Heart right ventricle (tissue), 16 donors: ENCODE measurements around the gene TPP2. TPM values are rescaled to one million over a fixed set of nuclear protein-coding genes. Genes with fewer than 3 reads are reported as not detected.

ENCODE experiments used
- ATAC-seq, 8 donors: fragments of 200-7000 bp; cut with Tn5 transposase; one replicate each; pipeline ENCODE4 v1.9.1; 2020; ENCODE audit warnings: mild to moderate bottlenecking in 8 of 8, moderate library complexity in 8 of 8, moderate number of reproducible peaks in 1 of 8
- DNase-seq, 2 donors: peaks; one replicate each; pipeline ENCODE4 v3.0.0-alpha.2; 2020
- H3K27ac ChIP-seq, 10 donors: fragments of 200-600 bp; sonication (generic) in 2 of 10; one replicate each; pipeline versions ENCODE4 v1.5.0 to v1.8.0; 2020 to 2022; ENCODE audit warnings: mild to moderate bottlenecking in 3 of 10
- H3K27me3 ChIP-seq, 7 donors: fragments of 200-600 bp; one replicate each; pipeline ENCODE4 v1.8.0; 2021 to 2022; ENCODE audit warnings: mild to moderate bottlenecking in 2 of 7
- H3K36me3 ChIP-seq, 9 donors: fragments of 200-600 bp; sonication (generic) in 1 of 9; one replicate each; pipeline versions ENCODE4 v1.5.0 to v1.8.0; 2020 to 2022; ENCODE audit warnings: mild to moderate bottlenecking in 2 of 9
- H3K4me1 ChIP-seq, 9 donors: fragments of 200-600 bp; sonication (generic) in 1 of 9; one replicate each; pipeline versions ENCODE4 v1.5.0 to v1.8.0; 2020 to 2022; ENCODE audit warnings: mild to moderate bottlenecking in 4 of 9
- H3K4me3 ChIP-seq, 10 donors: fragments of 200-600 bp; sonication (generic) in 2 of 10; one replicate each; pipeline versions ENCODE4 v1.5.0 to v1.8.0; 2020 to 2022; ENCODE audit warnings: mild to moderate bottlenecking in 7 of 10, moderate library complexity in 2 of 10
- H3K9me3 ChIP-seq, 11 donors: fragments of 200-600 bp in 10 of 11; sonication (generic) in 2 of 11; one replicate each; pipeline versions ENCODE4 v1.5.0 to v1.8.0; 2013 to 2022; ENCODE audit warnings: mild to moderate bottlenecking in 2 of 11, control low read depth in 1 of 11, moderate library complexity in 1 of 11
- WGBS, 2 donors: extraction: QIAGEN DNeasy Blood & Tissue Kit; methylation state at CpG; one replicate each; pipeline ENCODE4 v1.1.7; 2013; ENCODE audit warnings: inconsistent platforms in 1 of 2; 5-methylcytosine and 5-hydroxymethylcytosine counted together
- intact Hi-C, 10 donors: fragments of 100-400 bp; cut with DNase I; formaldehyde crosslinking; loops; one replicate each; pipeline versions ENCODE4 v1.11.1 to v1.14.2; 2022
- polyA plus RNA-seq, 2 donors: library from polyadenylated mRNA; stranded (reverse); fragments of 200-250 nt; gene quantifications; one replicate each; pipeline ENCODE4 v1.2.3, GENCODE V29; 2013
- total RNA-seq, 10 donors: library from RNA; stranded (reverse); fragmentation: NEBNext Ultra II Directional in 3 of 10; extraction: Animal tissue kit (Norgen Biotek cat#: 25700) in 3 of 10; gene quantifications; one replicate each; pipeline versions ENCODE4 v1.2.1 to v1.2.4, GENCODE V29; 2021 to 2023
- TF ChIP-seq, protein P1 (sequence below), 9 donors: fragments of 200-600 bp; sonication (generic) in 2 of 9; IDR thresholded peaks; one replicate each; pipeline versions ENCODE4 v1.5.0 to v1.8.0; 2021 to 2022; ENCODE audit warnings: antibody characterized with exemption in 9 of 9, mild to moderate bottlenecking in 5 of 9, moderate library complexity in 1 of 9
- donor health status: Arrhythmogenic right ventricular cardiomyopathy.
- donor health status: ischemic (EF 13 %, LVEDD 7.1; RV severe dilation, severe dysfunction).
- donor health status: healthy with polysubstance abuse.
- donor health status: DM: no; HTN: yes; CAD: no.
- donor health status: DM: no; HTN: no; CAD: no.
- donor health status: ischemic (EF 25% LVEDD 6.9; RV normal size, moderate dysfunction).
- donor health status: ischemic (EF 25% LVEDD 5.7; RV mildly dilated, moderate dysfunction).
- donor health status: healthy.
- donor health status: DM: yes; HTN: yes; CAD: no.
- donor health status: Ischemic cardiomyopathy.
- donor health status: ischemic (EF 35%, LVEDD 5.7; RV mildly dilated, moderate dysfunction).
- donor health status: nonischemic (EF 11% LVEDD 7.7; RV severe dilation, severe dysfunction).
- donor health status: DM: yes; HTN: yes; CAD: no.
- donor health status: PGD.
- donor health status: ischemic (EF 29% LVEDD 5.4; RV normal size, mild dysfunction).
- donor health status: nonischemic (EF 23%, LVEDD 6.1; RV moderate dilation, normal function).

Gene TPP2
- total and polyA plus RNA-seq, 12 donors: 13.2 to 36.8 (median 31.1) TPM

- TF ChIP-seq, protein P1, sequence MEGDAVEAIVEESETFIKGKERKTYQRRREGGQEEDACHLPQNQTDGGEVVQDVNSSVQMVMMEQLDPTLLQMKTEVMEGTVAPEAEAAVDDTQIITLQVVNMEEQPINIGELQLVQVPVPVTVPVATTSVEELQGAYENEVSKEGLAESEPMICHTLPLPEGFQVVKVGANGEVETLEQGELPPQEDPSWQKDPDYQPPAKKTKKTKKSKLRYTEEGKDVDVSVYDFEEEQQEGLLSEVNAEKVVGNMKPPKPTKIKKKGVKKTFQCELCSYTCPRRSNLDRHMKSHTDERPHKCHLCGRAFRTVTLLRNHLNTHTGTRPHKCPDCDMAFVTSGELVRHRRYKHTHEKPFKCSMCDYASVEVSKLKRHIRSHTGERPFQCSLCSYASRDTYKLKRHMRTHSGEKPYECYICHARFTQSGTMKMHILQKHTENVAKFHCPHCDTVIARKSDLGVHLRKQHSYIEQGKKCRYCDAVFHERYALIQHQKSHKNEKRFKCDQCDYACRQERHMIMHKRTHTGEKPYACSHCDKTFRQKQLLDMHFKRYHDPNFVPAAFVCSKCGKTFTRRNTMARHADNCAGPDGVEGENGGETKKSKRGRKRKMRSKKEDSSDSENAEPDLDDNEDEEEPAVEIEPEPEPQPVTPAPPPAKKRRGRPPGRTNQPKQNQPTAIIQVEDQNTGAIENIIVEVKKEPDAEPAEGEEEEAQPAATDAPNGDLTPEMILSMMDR (IDR thresholded peaks at IDR 0.05): no peak
- peaks cover 0 to 3% (median 0%) of the 10 kb centered on the region in 7 donors for H3K27me3 ChIP-seq
- H3K4me3 ChIP-seq: no peak overlapping the region
- ATAC-seq (no peak), DNase-seq (no peak)
- no peaks in the 10 kb centered on the region for H3K36me3 ChIP-seq
- H3K9me3 ChIP-seq: peaks cover 0 to 11% (median 0%) of the 10 kb centered on the region in 11 donors
- WGBS, 2 donors: 6 to 14% methylated on average over 4 of the region's 4 CpGs
- peaks cover 0 to 10% (median 0%) of the 10 kb centered on the region in 9 donors for H3K4me1 ChIP-seq
- H3K27ac ChIP-seq: no peak overlapping the region
- intact Hi-C loops: no loop called here
These were observed 110.7 kb downstream of the TPP2 start for GRCh38 chr13:102707467-102707866.

- DNase-seq: no peak
- Histone ChIP-seq H3K36me3 (no peaks in the 10 kb centered on the region), H3K27me3 (peaks cover 0 to 3% (median 0%) of the 10 kb centered on the region in 7 donors), H3K27ac (no peak overlapping the region), H3K4me1 (peaks cover 0 to 10% (median 0%) of the 10 kb centered on the region in 9 donors), H3K9me3 (peaks cover 0 to 11% (median 0%) of the 10 kb centered on the region in 11 donors), H3K4me3 (no peak overlapping the region)
- TF ChIP-seq, protein P1 (IDR thresholded peaks at IDR 0.05): no peak
- intact Hi-C loops: no loop called here
- ATAC-seq: no peak
- 53 to 55% methylated on average over 2 of the region's 2 CpGs for WGBS, 2 donors
These were observed 111.4 kb downstream of the TPP2 start for GRCh38 chr13:102708211-102708610.

GRCh38 chr13:102708991-102709390 lies 112.2 kb downstream of the TPP2 start:
- TF ChIP-seq, protein P1 (IDR thresholded peaks at IDR 0.05): no peak
- ATAC-seq: no peak
- Histone ChIP-seq H3K27ac (no peak overlapping the region), H3K36me3 (no peaks in the 10 kb centered on the region), H3K27me3 (peaks cover 0 to 3% (median 0%) of the 10 kb centered on the region in 7 donors), H3K9me3 (peaks cover 0 to 11% (median 0%) of the 10 kb centered on the region in 11 donors), H3K4me3 (no peak overlapping the region), H3K4me1 (peaks cover 0 to 10% (median 0%) of the 10 kb centered on the region in 9 donors)
- DNase-seq: no peak
- WGBS, 2 donors: 89 to 92% methylated on average over 2 of the region's 2 CpGs
- intact Hi-C loops: no loop called here

DNA sequence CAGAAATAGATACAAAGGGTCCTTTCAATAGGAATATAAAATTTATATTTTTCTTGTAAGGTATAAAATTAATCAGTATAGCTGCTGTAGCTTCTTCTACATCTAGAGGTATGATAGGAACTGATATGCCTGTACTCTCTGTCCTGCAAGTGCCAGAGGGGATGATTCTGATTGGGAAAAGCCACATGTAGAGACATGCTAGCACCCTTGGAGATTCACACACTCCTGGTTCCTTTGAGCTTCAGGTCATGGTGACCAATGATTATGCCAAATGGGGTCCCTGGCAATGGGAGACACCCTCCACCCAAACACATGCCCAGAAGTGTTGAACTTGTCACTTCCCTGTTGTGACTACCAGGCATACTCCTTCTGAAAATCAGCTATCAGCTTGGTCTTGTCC lies 112.8 kb downstream of the TPP2 start:
- H3K27ac ChIP-seq: no peak overlapping the region

More for the DNA sequence above, 112.8 kb downstream of the TPP2 start:
- Histone ChIP-seq H3K27me3 (peaks cover 0 to 3% (median 0%) of the 10 kb centered on the region in 7 donors), H3K4me3 (no peak overlapping the region), H3K9me3 (peaks cover 0 to 11% (median 0%) of the 10 kb centered on the region in 11 donors), H3K4me1 (peaks cover 0 to 10% (median 0%) of the 10 kb centered on the region in 9 donors), H3K36me3 (no peaks in the 10 kb centered on the region)
- DNase-seq (no peak), ATAC-seq (no peak)
- intact Hi-C loops: no loop called here
- TF ChIP-seq, protein P1 (IDR thresholded peaks at IDR 0.05): no peak
